GM12878 (cell line): ENCODE measurements around the gene KRTAP4-1. TPM values are rescaled to one million over a fixed set of nuclear protein-coding genes. Genes with fewer than 3 reads are reported as not detected.
"Not testable (repeated sequence)": the region's sequence is repeated elsewhere in the genome, so short reads cannot be mapped to it uniquely, and the experiment has no call there.

Source experiments
- ATAC-seq: fragments of 200-7000 bp; cut with Tn5 transposase; 3 replicates; pipeline ENCODE4 v1.9.1; 2020; ENCODE audit warnings: mild to moderate bottlenecking, moderate library complexity
- BruUV-seq: library from RNA; stranded (reverse); fragments of 400-500 nt; replicated peaks from 2 replicates; lab custom pipeline; 2021; lab: Mats Ljungman, UMichigan
- CTCF ChIA-PET: fragments of 300-600 bp; sonication (Branson Sonifier 250); formaldehyde crosslinking; extraction: SDS; loops from one replicate; lab custom pipeline; 2021; ENCODE audit warnings: inconsistent platforms; lab: Yijun Ruan, JAX
- POLR2A ChIA-PET: fragments of 350-600 bp; formaldehyde crosslinking; extraction: SDS; loops from one replicate; lab custom pipeline; 2021; ENCODE audit warnings: inconsistent platforms; lab: Charles Lee
- RAD21 ChIA-PET: fragments of 300-600 bp; sonication (Branson Sonifier 250); formaldehyde crosslinking; loops from one replicate; lab custom pipeline; 2023; ENCODE audit warnings: antibody characterized with exemption; ENCODE audit not compliant: unreplicated experiment; lab: Charles Lee
- SMC1A ChIA-PET: fragments of 300-600 bp; sonication (Branson Sonifier 250); formaldehyde crosslinking; loops from one replicate; lab custom pipeline; 2023; ENCODE audit not compliant: unreplicated experiment, uncharacterized antibody; lab: Charles Lee
- DNase-seq: peaks from one replicate; pipeline ENCODE4 v3.0.0-alpha.2; 2011; ENCODE audit warnings: low read depth, low spot score
- FAIRE-seq: peaks from 3 replicates; lab custom pipeline; 2011; peaks lifted over from hg19 to GRCh38; lab: Jason Lieb, UNC
- H2AFZ ChIP-seq: 2 replicates; pipeline ENCODE4 v1.6.0; 2011; ENCODE audit warnings: low read depth, low read length, control low read depth; ENCODE audit not compliant: control insufficient read depth
- H3K27ac ChIP-seq: 2 replicates; pipeline ENCODE4 v1.5.1; 2011; ENCODE audit warnings: control low read depth; ENCODE audit not compliant: control insufficient read depth, insufficient read depth
- H3K27me3 ChIP-seq, 2 experiments: replicated peaks in 1 of 2; 2 replicates each; pipeline versions ENCODE4 v1.6.0 to v1.6.1; 2011; ENCODE audit warnings: low read length in 1 of 2; ENCODE audit not compliant: control insufficient read depth in 2 of 2, insufficient read depth in 2 of 2
- H3K36me3 ChIP-seq, 2 experiments: 2 replicates each; pipeline ENCODE4 v1.5.1; 2011; ENCODE audit warnings: low read length in 1 of 2; ENCODE audit not compliant: control insufficient read depth in 2 of 2, insufficient read depth in 2 of 2
- H3K4me1 ChIP-seq: 2 replicates; pipeline ENCODE4 v1.6.1; 2011; ENCODE audit warnings: mild to moderate bottlenecking, low read length, moderate library complexity, mixed read lengths; ENCODE audit not compliant: control insufficient read depth, insufficient read depth
- H3K4me2 ChIP-seq: 2 replicates; pipeline ENCODE4 v1.6.0; 2011; ENCODE audit warnings: control low read depth; ENCODE audit not compliant: control insufficient read depth, insufficient read depth
- H3K4me3 ChIP-seq: fragments of 200-600 bp; sonication (generic); 2 replicates; pipeline ENCODE4 v1.5.1; 2016
- H3K79me2 ChIP-seq: 2 replicates; pipeline ENCODE4 v1.6.0; 2011; ENCODE audit warnings: low read length; ENCODE audit not compliant: control insufficient read depth, insufficient read depth
- H3K9ac ChIP-seq: 2 replicates; pipeline ENCODE4 v1.8.0; 2011; ENCODE audit warnings: low read length, control low read depth, mixed read lengths; ENCODE audit not compliant: control insufficient read depth, insufficient read depth
- H3K9me3 ChIP-seq: replicated peaks from 3 replicates; pipeline ENCODE4 v1.5.1; 2011; ENCODE audit warnings: mild to moderate bottlenecking, low read length; ENCODE audit not compliant: control insufficient read depth, insufficient read depth
- H4K20me1 ChIP-seq: 2 replicates; pipeline ENCODE4 v1.6.0; 2011; ENCODE audit not compliant: control insufficient read depth, insufficient read depth
- DPF2 ChIP-seq: fragments of 450-650 bp; IDR thresholded peaks from 2 replicates; pipeline ENCODE4 v1.6.1; 2017; ENCODE audit warnings: mild to moderate bottlenecking
- EED ChIP-seq: sonication (generic); IDR thresholded peaks from 2 replicates; pipeline ENCODE4 v1.6.1; 2016; ENCODE audit warnings: antibody characterized with exemption, low read depth
- NBN ChIP-seq: fragments of 450-650 bp; IDR thresholded peaks from 2 replicates; pipeline ENCODE4 v1.6.1; 2016
- SREBF2 ChIP-seq: IDR thresholded peaks from 2 replicates; pipeline ENCODE4 v1.6.1; 2012; ENCODE audit warnings: mild to moderate bottlenecking, low read length
- TARDBP ChIP-seq: IDR thresholded peaks from 2 replicates; pipeline ENCODE4 v1.6.1; 2016; ENCODE audit warnings: borderline replicate concordance
- WGBS: methylation state at CpG from one replicate; pipeline ENCODE4 v1.1.6; 2016; ENCODE audit warnings: low lambda C conversion rate; ENCODE audit not compliant: insufficient replicate concordance, insufficient coverage; ENCODE audit errors: missing lambda C conversion rate; 5-methylcytosine and 5-hydroxymethylcytosine counted together
- in situ Hi-C: fragments of 300-500 bp; cut with MboI; formaldehyde crosslinking; loops from 9 replicates; pipeline ENCODE4 v1.14.3; 2018; ENCODE audit warnings: mixed read lengths
- intact Hi-C: fragments of 100-400 bp; cut with micrococcal nuclease; formaldehyde crosslinking; loops from one replicate; pipeline ENCODE4 v1.14.2; 2022; ENCODE audit not compliant: unreplicated experiment
- polyA plus RNA-seq, 11 experiments: library from polyadenylated mRNA; depleted of rRNA in 4 of 11; unstranded in 6 of 11; stranded (reverse) in 5 of 11; fragments of >200 nt; fragmentation: Nextera tagmentation in 4 of 11; fragmentation: Illumina TruSeq in 1 of 11; extraction: Ambion mirVana in 4 of 11; extraction: Trizol in 1 of 11; gene quantifications; 1 replicate in 1 of 11; 2 replicates in 10 of 11; pipeline versions ENCODE4 v1.2.1 to v1.2.3, GENCODE V29; 2011 to 2016; ENCODE audit warnings: inconsistent platforms in 2 of 11, missing spikeins in 2 of 11, low read depth in 1 of 11
- total RNA-seq, 4 experiments: library from RNA; depleted of rRNA in 3 of 4; stranded (reverse); fragments of >200 nt in 3 of 4; fragmentation: Illumina TruSeq in 1 of 4; extraction: Trizol in 1 of 4; gene quantifications; 2 replicates each; pipeline versions ENCODE4 v1.2.1 to v1.2.3, GENCODE V29; 2013 to 2021
- TF ChIP-seq, protein P1 (sequence below): fragments of 450-650 bp; formaldehyde crosslinking; IDR thresholded peaks from 2 replicates; pipeline ENCODE4 v1.4.0; 2022; ENCODE audit warnings: mild to moderate bottlenecking, moderate library complexity

The KRTAP4-1 gene
- total and polyA plus RNA-seq, 10 of the 15 experiments (the other 5 are each of a cell fraction or from before 2014, with no cell fraction given) = not detected

- no peak within 1 kb of the TSS for H3K4me3 ChIP-seq
- FAIRE-seq = no peak
- TF ChIP-seq NBN (no peak), DPF2 (no peak), EED (no peak), TARDBP (no peak), SREBF2 (no peak)
- TF ChIP-seq, protein P1, sequence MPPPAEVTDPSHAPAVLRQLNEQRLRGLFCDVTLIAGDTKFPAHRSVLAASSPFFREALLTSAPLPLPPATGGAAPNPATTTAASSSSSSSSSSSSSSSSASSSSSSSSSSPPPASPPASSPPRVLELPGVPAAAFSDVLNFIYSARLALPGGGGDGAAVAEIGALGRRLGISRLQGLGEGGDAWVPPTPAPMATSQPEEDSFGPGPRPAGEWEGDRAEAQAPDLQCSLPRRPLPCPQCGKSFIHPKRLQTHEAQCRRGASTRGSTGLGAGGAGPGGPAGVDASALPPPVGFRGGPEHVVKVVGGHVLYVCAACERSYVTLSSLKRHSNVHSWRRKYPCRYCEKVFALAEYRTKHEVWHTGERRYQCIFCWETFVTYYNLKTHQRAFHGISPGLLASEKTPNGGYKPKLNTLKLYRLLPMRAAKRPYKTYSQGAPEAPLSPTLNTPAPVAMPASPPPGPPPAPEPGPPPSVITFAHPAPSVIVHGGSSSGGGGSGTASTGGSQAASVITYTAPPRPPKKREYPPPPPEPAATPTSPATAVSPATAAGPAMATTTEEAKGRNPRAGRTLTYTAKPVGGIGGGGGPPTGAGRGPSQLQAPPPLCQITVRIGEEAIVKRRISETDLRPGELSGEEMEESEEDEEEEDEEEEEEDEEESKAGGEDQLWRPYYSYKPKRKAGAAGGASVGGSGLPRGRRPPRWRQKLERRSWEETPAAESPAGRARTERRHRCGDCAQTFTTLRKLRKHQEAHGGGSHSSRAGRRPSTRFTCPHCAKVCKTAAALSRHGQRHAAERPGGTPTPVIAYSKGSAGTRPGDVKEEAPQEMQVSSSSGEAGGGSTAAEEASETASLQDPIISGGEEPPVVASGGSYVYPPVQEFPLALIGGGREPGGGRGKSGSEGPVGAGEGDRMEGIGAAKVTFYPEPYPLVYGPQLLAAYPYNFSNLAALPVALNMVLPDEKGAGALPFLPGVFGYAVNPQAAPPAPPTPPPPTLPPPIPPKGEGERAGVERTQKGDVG = no peak
- no peaks in the 10 kb centered on the region for H3K79me2 ChIP-seq
- in situ Hi-C loops = no loop called here
- no peak within 1 kb of the TSS for H3K4me2 ChIP-seq
- no peak within 1 kb of the TSS for H2AFZ ChIP-seq
- no peak for DNase-seq
- no peak within 1 kb of the TSS for H3K9ac ChIP-seq
- no peaks in the 10 kb centered on the region for H3K9me3 ChIP-seq
- no peaks in the 10 kb centered on the region for H3K4me1 ChIP-seq
- ATAC-seq = no peak
- ChIA-PET SMC1A (interaction anchor here (0.6 kb wide), 1 partner anchor 442 kb away, joined by 3 read pairs; no protein-coding TSS in a partner anchor), POLR2A (no interaction called here), CTCF (no interaction called here), RAD21 (no interaction called here)
- H3K36me3 ChIP-seq = no peaks in the 10 kb centered on the region
- WGBS = 0% methylated on average over 2 of the region's 2 CpGs
- no peaks in the 10 kb centered on the region for H4K20me1 ChIP-seq
- H3K27me3 ChIP-seq = no peaks in the 10 kb centered on the region
- H3K27ac ChIP-seq = no peak within 1 kb of the TSS
- intact Hi-C loops = no loop called here
- no TSS peak for BruUV-seq
Observed at GRCh38 chr17:41149652-41149985, 35.1 kb downstream of the KRTAP4-1 start, which contains the start of gene KRTAP4-5. KRTAP4-5 (minus strand) TSS chr17:41149825; CDS start chr17:41149767, 58 bp downstream.

DNA sequence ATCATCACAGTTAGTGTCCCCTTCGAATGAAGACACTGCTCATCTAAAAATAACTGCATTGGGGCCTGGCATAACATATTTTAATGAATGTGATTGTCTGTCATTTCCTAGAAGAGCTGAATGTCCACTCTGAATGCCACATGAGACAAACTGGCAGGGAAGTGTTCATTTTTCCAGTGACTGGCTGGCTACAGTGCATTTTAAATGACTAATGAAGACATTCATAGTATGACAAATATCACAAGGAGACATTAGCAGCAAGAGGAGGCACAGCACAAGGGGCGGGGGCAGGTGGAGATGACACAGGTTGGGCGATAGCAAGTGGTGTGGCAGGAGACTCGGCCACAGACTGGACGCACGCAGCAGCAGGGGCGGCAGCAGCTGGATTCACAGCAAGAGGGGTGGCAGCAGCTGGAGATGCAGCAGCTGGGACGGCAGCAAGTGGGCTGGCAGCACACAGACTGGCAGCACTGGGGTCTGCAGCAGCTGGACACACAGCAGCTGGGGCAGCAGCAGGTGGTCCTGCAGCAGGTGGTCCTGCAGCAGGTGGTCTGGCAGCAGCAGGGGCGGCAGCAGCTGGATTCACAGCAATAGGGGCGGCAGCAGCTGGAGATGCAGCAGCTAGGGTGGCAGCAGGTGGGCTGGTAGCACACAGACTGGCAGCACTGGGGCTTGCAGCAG lies 35.6 kb downstream of the KRTAP4-1 start:
- H3K9ac ChIP-seq, H3K4me1 ChIP-seq, H3K27me3 ChIP-seq, H3K4me3 ChIP-seq, ATAC-seq, CTCF ChIA-PET, in situ Hi-C loops, H3K36me3 ChIP-seq, RAD21 ChIA-PET, H3K27ac ChIP-seq, H3K79me2 ChIP-seq, H3K9me3 ChIP-seq, BruUV-seq, H4K20me1 ChIP-seq, DNase-seq, intact Hi-C loops, H3K4me2 ChIP-seq, FAIRE-seq, H2AFZ ChIP-seq: not testable (repeated sequence)
- 14% methylated on average over 10 of the region's 10 CpGs for WGBS
- POLR2A ChIA-PET = interaction anchor here (0.5 kb wide), 1 partner anchor 1830 kb away, joined by 3 read pairs; no protein-coding TSS in a partner anchor
- SMC1A ChIA-PET = interaction anchor here (0.6 kb wide), 1 partner anchor 442 kb away, joined by 3 read pairs; no protein-coding TSS in a partner anchor
